DOHH2 (cell line): ENCODE data around the gene MAJIN.

Experiments used
- H3F3A ChIP-seq: fragments of 200-600 bp; sonication (generic), shearing (Covaris generic); 2 replicates; pipeline ENCODE4 v1.6.0; 2016; ENCODE audit warnings: antibody characterized with exemption, mild to moderate bottlenecking; ENCODE audit not compliant: control insufficient read depth, insufficient read depth
- H3K27ac ChIP-seq: fragments of 200-600 bp; sonication (generic); 2 replicates; pipeline ENCODE4 v1.5.1; 2014; ENCODE audit warnings: low read depth, mild to moderate bottlenecking, low read length, moderate library complexity
- H3K27me3 ChIP-seq: fragments of 200-600 bp; sonication (generic); 2 replicates; pipeline ENCODE4 v1.6.1; 2014; ENCODE audit warnings: mild to moderate bottlenecking, low read length, mixed read lengths; ENCODE audit not compliant: control insufficient read depth
- H3K36me3 ChIP-seq: fragments of 200-600 bp; sonication (generic); 2 replicates; pipeline ENCODE4 v1.6.1; 2014; ENCODE audit warnings: mild to moderate bottlenecking, low read length, moderate library complexity, mixed read lengths; ENCODE audit not compliant: control insufficient read depth
- H3K4me1 ChIP-seq: fragments of 200-600 bp; sonication (generic); 2 replicates; pipeline ENCODE4 v1.6.1; 2014; ENCODE audit warnings: mild to moderate bottlenecking, low read length, mixed read lengths; ENCODE audit not compliant: control insufficient read depth
- H3K4me2 ChIP-seq: fragments of 200-600 bp; sonication (generic); 2 replicates; pipeline ENCODE4 v1.6.0; 2014; ENCODE audit warnings: mild to moderate bottlenecking, low read length, moderate library complexity
- H3K4me3 ChIP-seq: fragments of 200-600 bp; sonication (generic); 2 replicates; pipeline ENCODE4 v1.5.1; 2014; ENCODE audit warnings: mild to moderate bottlenecking, low read length, mixed read lengths
- H3K79me2 ChIP-seq: fragments of 200-600 bp; sonication (generic); 2 replicates; pipeline ENCODE4 v1.6.1; 2014; ENCODE audit warnings: mild to moderate bottlenecking, low read length, mixed read lengths; ENCODE audit not compliant: control insufficient read depth
- H3K9me2 ChIP-seq: fragments of 200-600 bp; sonication (generic); replicated peaks from 2 replicates; pipeline ENCODE4 v1.6.1; 2014; ENCODE audit warnings: mild to moderate bottlenecking, low read length, mixed read lengths; ENCODE audit not compliant: control insufficient read depth
- H3K9me3 ChIP-seq: fragments of 200-600 bp; sonication (generic); 2 replicates; pipeline ENCODE4 v1.6.1; 2014; ENCODE audit warnings: antibody characterized with exemption, low read length, mixed read lengths; ENCODE audit not compliant: control insufficient read depth, insufficient read depth
- H4K20me1 ChIP-seq: fragments of 200-600 bp; sonication (generic); 2 replicates; pipeline ENCODE4 v1.6.0; 2014; ENCODE audit warnings: low read depth, mild to moderate bottlenecking, antibody characterized with exemption, low read length, moderate library complexity; ENCODE audit not compliant: control insufficient read depth, insufficient read depth
- CTCF ChIP-seq: fragments of 200-600 bp; sonication (generic); IDR thresholded peaks from one replicate; pipeline ENCODE4 v1.5.1; 2014; ENCODE audit warnings: antibody characterized with exemption, mild to moderate bottlenecking, low read depth, low read length; ENCODE audit not compliant: poor library complexity, severe bottlenecking
- EZH2phosphoT487 ChIP-seq: fragments of 200-600 bp; sonication (generic); IDR thresholded peaks from 2 replicates; pipeline ENCODE4 v1.6.1; 2017; ENCODE audit warnings: borderline replicate concordance, mild to moderate bottlenecking, antibody characterized with exemption, low read length, moderate library complexity, mixed read lengths

MAJIN gene

DNA sequence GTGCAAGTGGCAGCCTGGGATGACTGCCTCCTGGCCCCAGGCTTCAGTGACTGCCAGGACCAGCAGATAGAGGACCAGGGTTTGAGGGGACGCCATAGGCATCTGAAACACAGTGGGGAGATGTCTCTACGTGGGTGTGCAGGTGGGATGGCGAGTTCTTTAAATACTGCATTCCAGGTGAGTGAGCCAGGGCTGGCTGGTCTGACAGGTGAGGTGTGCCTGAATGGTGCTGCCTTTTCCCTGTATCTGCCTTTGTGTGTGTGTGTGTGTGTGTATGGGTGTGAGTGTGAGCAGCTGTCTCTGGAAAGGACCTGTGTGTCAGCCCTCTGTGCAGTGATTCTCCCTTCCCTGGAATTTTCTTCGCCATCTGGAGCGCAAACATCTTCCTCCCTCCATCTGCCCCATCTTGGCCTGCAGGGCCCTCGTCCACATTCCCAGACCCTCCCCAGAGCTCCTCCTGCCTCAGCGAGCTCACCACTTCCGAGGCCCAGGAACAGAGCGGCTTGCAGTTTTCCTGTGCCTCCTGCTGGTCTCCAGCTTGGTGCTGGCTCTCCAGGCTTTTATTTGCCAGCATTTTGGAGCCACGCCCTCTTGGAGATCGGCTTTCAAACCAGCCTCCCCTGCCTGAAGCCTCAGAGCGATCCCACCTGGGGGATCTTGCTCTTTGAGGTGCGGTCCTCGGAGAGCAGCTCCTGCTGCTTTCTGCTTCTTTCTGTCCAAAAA is 36.4 kb downstream of the MAJIN start, which contains the start of gene GPHA2:
Gene GPHA2 (minus strand): TSS at position 535 of the 723 bp plus-strand sequence. CDS start 433 bp downstream, at position 102.
- Histone ChIP-seq H3K27me3 (no peaks in the 10 kb centered on the region), H3K4me1 (no peaks in the 10 kb centered on the region), H3K4me2 (no peak within 1 kb of the TSS), H3K4me3 (no peak within 1 kb of the TSS), H3K36me3 (no peaks in the 10 kb centered on the region), H4K20me1 (no peaks in the 10 kb centered on the region), H3K79me2 (no peaks in the 10 kb centered on the region), H3K9me2 (no peaks in the 10 kb centered on the region), H3K27ac (no peak within 1 kb of the TSS), H3F3A (no peaks in the 10 kb centered on the region), H3K9me3 (no peaks in the 10 kb centered on the region)
- TF ChIP-seq EZH2phosphoT487 (no peak), CTCF (no peak)

- H3K4me2 ChIP-seq, result no peak overlapping the region
- H4K20me1 ChIP-seq, result no peaks in the 10 kb centered on the region
- no peaks in the 10 kb centered on the region for H3K4me1 ChIP-seq
- H3F3A ChIP-seq, result no peaks in the 10 kb centered on the region
- no peaks in the 10 kb centered on the region for H3K27me3 ChIP-seq
- no peaks in the 10 kb centered on the region for H3K9me2 ChIP-seq
- no peaks in the 10 kb centered on the region for H3K9me3 ChIP-seq
- TF ChIP-seq EZH2phosphoT487 (no peak), CTCF (no peak)
- H3K27ac ChIP-seq, result no peak overlapping the region
- no peaks in the 10 kb centered on the region for H3K36me3 ChIP-seq
- H3K79me2 ChIP-seq, result no peaks in the 10 kb centered on the region
- H3K4me3 ChIP-seq, result no peak overlapping the region
Observed at GRCh38 chr11:64934682-64935358, 37.1 kb downstream of the MAJIN start.

GRCh38 chr11:64933935-64934681 is 37.8 kb downstream of the MAJIN start:
- Histone ChIP-seq H3K4me1 (no peaks in the 10 kb centered on the region), H3K27ac (no peak overlapping the region), H3K4me3 (no peak overlapping the region), H4K20me1 (no peaks in the 10 kb centered on the region), H3K36me3 (no peaks in the 10 kb centered on the region), H3K4me2 (no peak overlapping the region), H3K9me2 (no peaks in the 10 kb centered on the region), H3F3A (no peaks in the 10 kb centered on the region), H3K27me3 (no peaks in the 10 kb centered on the region), H3K79me2 (no peaks in the 10 kb centered on the region), H3K9me3 (no peaks in the 10 kb centered on the region)
- TF ChIP-seq CTCF (no peak), EZH2phosphoT487 (no peak)
